ENCODE data around the gene PPT2.
"Not testable (repeated sequence)": the region's sequence is repeated elsewhere in the genome, so short reads cannot be mapped to it uniquely, and the experiment has no call there.

PPT2 gene

GRCh38 chr6:32204268-32204715, 50.4 kb downstream of the PPT2 start:
- no peak for DNase-seq (ENCODE audit: low read depth in 2 of 2, low spot score in 1 of 2)

GRCh38 chr6:32208996-32209395, 55.1 kb downstream of the PPT2 start:
- DNase-seq (ENCODE audit: low read depth in 2 of 2, low spot score in 1 of 2): no peak

GRCh38 chr6:32210191-32210601, 56.3 kb downstream of the PPT2 start:
- no peak for DNase-seq (ENCODE audit: low read depth in 2 of 2, low spot score in 1 of 2)

- not testable (repeated sequence) for DNase-seq (ENCODE audit: low read depth in 2 of 2, low spot score in 1 of 2)
These were observed 57.5 kb downstream of the PPT2 start for GRCh38 chr6:32211432-32211831.

GRCh38 chr6:32212076-32212760, 58.3 kb downstream of the PPT2 start:
- DNase-seq (ENCODE audit: low read depth in 2 of 2, low spot score in 1 of 2): no peak
